Measurements from ENCODE around the gene ATG16L2.

GRCh38 chr11:72833811-72834493 lies 19.7 kb downstream of the ATG16L2 start:
- TF ChIP-seq CTCF (conservative IDR thresholded peaks at IDR 0.05 in 1 of 2, IDR thresholded peaks at IDR 0.05 in 1 of 2; ENCODE audit: low read depth in 1 of 2, low read length in 2 of 2) (no peak), EZH2 (IDR thresholded peaks at IDR 0.05; ENCODE audit: low read length, missing control alignments) (no peak)

All from fibroblast of lung (primary cell).